ENCODE measurements around the gene RAB19. TPM values are rescaled to one million over a fixed set of nuclear protein-coding genes. Genes with fewer than 3 reads are reported as not detected.
A peak's percentile ranks its signal among the peaks of the same experiment; 100 is the strongest.

RAB19 gene
- total RNA-seq, 1 donor from 2014 or later, result 0.52 TPM

GRCh38 chr7:140383954-140384713 is 19.7 kb upstream of the RAB19 start:
- H3K27ac ChIP-seq (ENCODE audit: low read depth, low read length), result no peak overlapping the region
- H3K4me3 ChIP-seq (ENCODE audit: low read length in 3 of 3), result no peak overlapping the region
- H3K27me3 ChIP-seq (ENCODE audit: control insufficient read depth in 3 of 3, insufficient read depth in 3 of 3, low read length in 3 of 3), result no peaks in the 10 kb centered on the region
- no peak overlapping the region for H3K9ac ChIP-seq (ENCODE audit: low read depth in 1 of 3, low read length in 3 of 3)
- H3K36me3 ChIP-seq (ENCODE audit: control insufficient read depth in 3 of 3, insufficient read depth in 3 of 3, low read length in 3 of 3), result peaks cover 4 to 13% (median 6%) of the 10 kb centered on the region in 3 donors
- no peaks in the 10 kb centered on the region for H3K9me3 ChIP-seq (ENCODE audit: control insufficient read depth in 3 of 3, low read length in 3 of 3)
- H3K4me1 ChIP-seq (ENCODE audit: control insufficient read depth in 3 of 3, insufficient read depth in 3 of 3, low read length in 3 of 3), result peaks cover 0 to 4% (median 0%) of the 10 kb centered on the region in 3 donors

GRCh38 chr7:140384894-140385545 is 18.8 kb upstream of the RAB19 start:
- H3K4me1 ChIP-seq (ENCODE audit: control insufficient read depth in 3 of 3, insufficient read depth in 3 of 3, low read length in 3 of 3), result peaks cover 0 to 4% (median 0%) of the 10 kb centered on the region in 3 donors
- peaks cover 4 to 9% (median 4%) of the 10 kb centered on the region in 3 donors for H3K36me3 ChIP-seq (ENCODE audit: control insufficient read depth in 3 of 3, insufficient read depth in 3 of 3, low read length in 3 of 3)
- no peak overlapping the region for H3K4me3 ChIP-seq (ENCODE audit: low read length in 3 of 3)
- H3K27ac ChIP-seq (ENCODE audit: low read depth, low read length), result no peak overlapping the region
- H3K9me3 ChIP-seq (ENCODE audit: control insufficient read depth in 3 of 3, low read length in 3 of 3), result no peaks in the 10 kb centered on the region
- H3K9ac ChIP-seq (ENCODE audit: low read depth in 1 of 3, low read length in 3 of 3), result no peak overlapping the region
- H3K27me3 ChIP-seq (ENCODE audit: control insufficient read depth in 3 of 3, insufficient read depth in 3 of 3, low read length in 3 of 3), result no peaks in the 10 kb centered on the region

GRCh38 chr7:140389445-140389844 is 14.4 kb upstream of the RAB19 start:
- Histone ChIP-seq H3K4me1 (ENCODE audit: control insufficient read depth in 3 of 3, insufficient read depth in 3 of 3, low read length in 3 of 3) (peaks cover 0 to 4% (median 0%) of the 10 kb centered on the region in 3 donors), H3K4me3 (ENCODE audit: low read length in 3 of 3) (no peak overlapping the region), H3K9me3 (ENCODE audit: control insufficient read depth in 3 of 3, low read length in 3 of 3) (no peaks in the 10 kb centered on the region), H3K27ac (ENCODE audit: low read depth, low read length) (no peak overlapping the region), H3K36me3 (ENCODE audit: control insufficient read depth in 3 of 3, insufficient read depth in 3 of 3, low read length in 3 of 3) (no peaks in the 10 kb centered on the region), H3K9ac (ENCODE audit: low read depth in 1 of 3, low read length in 3 of 3) (no peak overlapping the region), H3K27me3 (ENCODE audit: control insufficient read depth in 3 of 3, insufficient read depth in 3 of 3, low read length in 3 of 3) (no peaks in the 10 kb centered on the region)

- Histone ChIP-seq H3K4me3 (ENCODE audit: low read length in 3 of 3) (no peak overlapping the region), H3K9ac (ENCODE audit: low read depth in 1 of 3, low read length in 3 of 3) (no peak overlapping the region), H3K9me3 (ENCODE audit: control insufficient read depth in 3 of 3, low read length in 3 of 3) (no peaks in the 10 kb centered on the region), H3K27ac (ENCODE audit: low read depth, low read length) (no peak overlapping the region), H3K36me3 (ENCODE audit: control insufficient read depth in 3 of 3, insufficient read depth in 3 of 3, low read length in 3 of 3) (no peaks in the 10 kb centered on the region), H3K4me1 (ENCODE audit: control insufficient read depth in 3 of 3, insufficient read depth in 3 of 3, low read length in 3 of 3) (peaks cover 0 to 4% (median 0%) of the 10 kb centered on the region in 3 donors), H3K27me3 (ENCODE audit: control insufficient read depth in 3 of 3, insufficient read depth in 3 of 3, low read length in 3 of 3) (no peaks in the 10 kb centered on the region)
Measured at GRCh38 chr7:140390034-140390433, 13.8 kb upstream of the RAB19 start.

- no peaks in the 10 kb centered on the region for H3K36me3 ChIP-seq (ENCODE audit: control insufficient read depth in 3 of 3, insufficient read depth in 3 of 3, low read length in 3 of 3)
- H3K27ac ChIP-seq (ENCODE audit: low read depth, low read length), result no peak overlapping the region
- no peaks in the 10 kb centered on the region for H3K27me3 ChIP-seq (ENCODE audit: control insufficient read depth in 3 of 3, insufficient read depth in 3 of 3, low read length in 3 of 3)
- no peaks in the 10 kb centered on the region for H3K9me3 ChIP-seq (ENCODE audit: control insufficient read depth in 3 of 3, low read length in 3 of 3)
- no peak overlapping the region for H3K9ac ChIP-seq (ENCODE audit: low read depth in 1 of 3, low read length in 3 of 3)
- H3K4me3 ChIP-seq (ENCODE audit: low read length in 3 of 3), result no peak overlapping the region
- H3K4me1 ChIP-seq (ENCODE audit: control insufficient read depth in 3 of 3, insufficient read depth in 3 of 3, low read length in 3 of 3), result no peaks in the 10 kb centered on the region
Measured at GRCh38 chr7:140390466-140391190, 13.2 kb upstream of the RAB19 start.

GRCh38 chr7:140391634-140392033 is 12.2 kb upstream of the RAB19 start:
- Histone ChIP-seq H3K27ac (ENCODE audit: low read depth, low read length) (no peak overlapping the region), H3K9me3 (ENCODE audit: control insufficient read depth in 3 of 3, low read length in 3 of 3) (no peaks in the 10 kb centered on the region), H3K36me3 (ENCODE audit: control insufficient read depth in 3 of 3, insufficient read depth in 3 of 3, low read length in 3 of 3) (no peaks in the 10 kb centered on the region), H3K27me3 (ENCODE audit: control insufficient read depth in 3 of 3, insufficient read depth in 3 of 3, low read length in 3 of 3) (no peaks in the 10 kb centered on the region), H3K4me1 (ENCODE audit: control insufficient read depth in 3 of 3, insufficient read depth in 3 of 3, low read length in 3 of 3) (no peaks in the 10 kb centered on the region), H3K9ac (ENCODE audit: low read depth in 1 of 3, low read length in 3 of 3) (no peak overlapping the region), H3K4me3 (ENCODE audit: low read length in 3 of 3) (no peak overlapping the region)

GRCh38 chr7:140393756-140394306 is 10.0 kb upstream of the RAB19 start:
- Histone ChIP-seq H3K4me1 (ENCODE audit: control insufficient read depth in 3 of 3, insufficient read depth in 3 of 3, low read length in 3 of 3) (peaks cover 0 to 2% (median 0%) of the 10 kb centered on the region in 3 donors), H3K27ac (ENCODE audit: low read depth, low read length) (no peak overlapping the region), H3K9ac (ENCODE audit: low read depth in 1 of 3, low read length in 3 of 3) (no peak overlapping the region), H3K9me3 (ENCODE audit: control insufficient read depth in 3 of 3, low read length in 3 of 3) (no peaks in the 10 kb centered on the region), H3K4me3 (ENCODE audit: low read length in 3 of 3) (no peak overlapping the region), H3K27me3 (ENCODE audit: control insufficient read depth in 3 of 3, insufficient read depth in 3 of 3, low read length in 3 of 3) (no peaks in the 10 kb centered on the region), H3K36me3 (ENCODE audit: control insufficient read depth in 3 of 3, insufficient read depth in 3 of 3, low read length in 3 of 3) (no peaks in the 10 kb centered on the region)

GRCh38 chr7:140397784-140398750 is 5.8 kb upstream of the RAB19 start, which contains the start of gene SLC37A3:
SLC37A3 (minus strand) TSS chr7:140398530; CDS start chr7:140382526, 16,004 bp downstream.
- Histone ChIP-seq H3K4me1 (ENCODE audit: control insufficient read depth in 3 of 3, insufficient read depth in 3 of 3, low read length in 3 of 3) (peaks cover 0 to 2% (median 0%) of the 10 kb centered on the region in 3 donors), H3K27me3 (ENCODE audit: control insufficient read depth in 3 of 3, insufficient read depth in 3 of 3, low read length in 3 of 3) (peaks cover 0 to 12% (median 0%) of the 10 kb centered on the region in 3 donors), H3K9ac (ENCODE audit: low read depth in 1 of 3, low read length in 3 of 3) (peak within 1 kb of the TSS; percentile 83 to 89 (median 86)), H3K9me3 (ENCODE audit: control insufficient read depth in 3 of 3, low read length in 3 of 3) (no peaks in the 10 kb centered on the region), H3K27ac (ENCODE audit: low read depth, low read length) (peak within 1 kb of the TSS; percentile 74), H3K36me3 (ENCODE audit: control insufficient read depth in 3 of 3, insufficient read depth in 3 of 3, low read length in 3 of 3) (no peaks in the 10 kb centered on the region), H3K4me3 (ENCODE audit: low read length in 3 of 3) (peak within 1 kb of the TSS; percentile 79 to 96 (median 81))

GRCh38 chr7:140398821-140399220 is 5.0 kb upstream of the RAB19 start:
- Histone ChIP-seq H3K27ac (ENCODE audit: low read depth, low read length) (no peak overlapping the region), H3K4me1 (ENCODE audit: control insufficient read depth in 3 of 3, insufficient read depth in 3 of 3, low read length in 3 of 3) (peaks cover 2 to 4% (median 3%) of the 10 kb centered on the region in 3 donors), H3K4me3 (ENCODE audit: low read length in 3 of 3) (peak overlapping the region; percentile 79 to 96 (median 81))

More at GRCh38 chr7:140398821-140399220, 5.0 kb upstream of the RAB19 start:
- no peaks in the 10 kb centered on the region for H3K36me3 ChIP-seq (ENCODE audit: control insufficient read depth in 3 of 3, insufficient read depth in 3 of 3, low read length in 3 of 3)
- peaks cover 3 to 17% (median 3%) of the 10 kb centered on the region in 3 donors for H3K27me3 ChIP-seq (ENCODE audit: control insufficient read depth in 3 of 3, insufficient read depth in 3 of 3, low read length in 3 of 3)
- H3K9me3 ChIP-seq (ENCODE audit: control insufficient read depth in 3 of 3, low read length in 3 of 3), result no peaks in the 10 kb centered on the region
- H3K9ac ChIP-seq (ENCODE audit: low read depth in 1 of 3, low read length in 3 of 3), result no peak overlapping the region

Measured in skeletal muscle tissue (tissue), 4 donors.